DMS53 treated with DMSO at 0.1 percent for 48 hours (cell line): Measurements from ENCODE around the gene SPATA33.
"Not testable (repeated sequence)": the region's sequence is repeated elsewhere in the genome, so short reads cannot be mapped to it uniquely, and the experiment has no call there.

Experiments used
- DNase-seq: peaks from one replicate; lab custom pipeline; 2025; ENCODE audit not compliant: unreplicated experiment; lab: John Stamatoyannopoulos, UW

SPATA33 gene

DNA sequence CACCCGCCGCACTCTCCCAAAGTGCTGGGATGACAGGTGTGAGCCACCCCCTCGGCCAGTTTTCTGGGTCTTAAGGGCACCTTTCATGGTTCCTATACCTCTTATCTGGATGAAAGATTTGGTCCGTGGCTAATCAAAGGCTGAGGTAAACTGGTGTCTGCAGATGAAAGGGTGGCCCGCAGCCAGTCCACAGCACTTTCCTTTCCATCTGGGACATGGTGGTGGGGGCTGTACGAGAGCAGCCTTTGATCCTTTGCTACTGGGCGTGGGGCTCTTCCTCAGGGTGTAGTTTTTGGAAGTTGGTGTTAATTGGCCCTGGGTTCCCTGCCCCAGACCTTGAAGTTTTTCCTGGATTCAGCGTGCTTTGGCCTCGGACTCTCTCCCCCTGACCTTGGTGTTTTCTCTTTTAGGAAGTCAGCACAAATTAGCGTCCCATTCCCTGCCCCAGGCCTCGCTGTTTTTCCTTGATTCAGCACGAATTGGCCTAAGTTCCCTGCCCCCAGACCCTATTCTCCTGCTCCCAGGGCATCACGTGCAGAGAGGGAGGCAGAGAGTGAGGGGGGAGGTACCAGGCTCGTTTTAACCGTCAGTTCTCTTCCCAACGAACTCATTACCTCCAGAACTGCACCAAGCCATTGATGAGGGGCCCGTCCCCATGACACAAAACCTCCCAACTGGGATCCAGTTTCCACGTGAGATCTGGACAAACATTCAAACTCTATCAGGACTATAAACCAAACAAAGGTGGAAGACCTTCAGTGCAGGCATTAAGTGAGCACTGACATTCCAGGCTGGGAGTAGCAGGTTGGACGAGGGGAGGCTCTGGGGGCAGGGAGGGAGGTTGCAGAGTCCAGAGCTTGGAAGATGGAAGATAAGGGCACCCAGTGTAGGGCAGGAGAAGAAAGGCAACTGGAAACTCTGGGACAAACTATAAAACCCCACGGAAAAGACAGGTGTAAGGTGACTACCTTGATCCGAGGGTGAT is 32.6 kb upstream of the SPATA33 start:
- DNase-seq = no peak

GRCh38 chr16:89629827-89630610 is 27.6 kb upstream of the SPATA33 start:
- no peak for DNase-seq

- no peak for DNase-seq
Measured at GRCh38 chr16:89633064-89633631, 24.5 kb upstream of the SPATA33 start.

DNA sequence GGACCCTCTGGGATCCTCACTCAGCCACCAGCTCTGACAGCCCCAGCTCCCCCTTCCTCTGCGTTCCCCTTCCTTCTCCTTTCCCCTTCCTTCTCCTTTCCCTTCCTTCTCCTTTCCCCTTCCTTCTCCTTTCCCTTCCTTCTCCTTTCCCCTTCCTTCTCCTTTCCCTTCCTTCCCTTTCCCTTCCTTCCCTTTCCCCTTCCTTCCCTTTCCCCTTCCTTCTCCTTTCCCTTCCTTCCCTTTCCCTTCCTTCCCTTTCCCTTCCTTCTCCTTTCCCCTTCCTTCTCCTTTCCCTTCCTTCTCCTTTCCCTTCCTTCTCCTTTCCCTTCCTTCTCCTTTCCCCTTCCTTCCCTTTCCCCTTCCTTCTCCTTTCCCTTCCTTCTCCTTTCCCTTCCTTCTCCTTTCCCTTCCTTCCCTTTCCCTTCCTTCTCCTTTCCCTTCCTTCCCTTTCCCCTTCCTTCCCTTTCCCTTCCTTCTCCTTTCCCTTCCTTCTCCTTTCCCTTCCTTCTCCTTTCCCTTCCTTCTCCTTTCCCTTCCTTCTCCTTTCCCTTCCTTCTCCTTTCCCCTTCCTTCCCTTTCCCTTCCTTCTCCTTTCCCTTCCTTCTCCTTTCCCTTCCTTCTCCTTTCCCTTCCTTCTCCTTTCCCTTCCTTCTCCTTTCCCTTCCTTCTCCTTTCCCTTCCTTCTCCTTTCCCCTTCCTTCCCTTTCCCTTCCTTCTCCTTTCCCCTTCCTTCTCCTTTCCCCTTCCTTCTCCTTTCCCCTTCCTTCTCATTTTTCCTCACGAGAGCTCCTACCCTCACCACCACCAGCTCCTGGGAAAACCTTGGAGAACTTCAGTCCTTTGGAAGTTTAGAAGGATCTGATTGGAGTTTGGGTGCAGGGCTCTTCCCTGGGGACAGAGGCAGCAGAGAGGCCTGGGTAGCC is 22.9 kb upstream of the SPATA33 start:
- not testable (repeated sequence) for DNase-seq

DNA sequence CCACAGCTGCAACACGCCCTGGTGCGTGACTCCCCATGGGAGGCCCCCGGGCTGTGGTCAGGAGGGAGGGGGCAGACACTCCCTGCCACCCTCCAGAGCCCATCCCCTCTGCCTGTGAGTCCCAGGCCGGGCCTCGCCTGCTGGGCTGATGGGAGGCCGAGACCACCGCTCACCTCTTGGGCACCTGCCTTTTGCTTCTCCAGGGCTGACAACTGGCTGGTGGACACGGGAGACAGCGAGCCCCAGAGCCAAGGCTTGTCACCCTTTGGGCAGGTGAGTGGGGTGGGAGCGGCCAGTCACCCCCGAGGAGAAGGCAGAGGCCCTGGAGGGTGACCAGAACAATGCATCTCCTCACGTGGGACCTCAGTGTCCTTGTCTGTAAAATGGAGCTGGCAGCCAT is 21.0 kb upstream of the SPATA33 start:
- DNase-seq = no peak

DNA sequence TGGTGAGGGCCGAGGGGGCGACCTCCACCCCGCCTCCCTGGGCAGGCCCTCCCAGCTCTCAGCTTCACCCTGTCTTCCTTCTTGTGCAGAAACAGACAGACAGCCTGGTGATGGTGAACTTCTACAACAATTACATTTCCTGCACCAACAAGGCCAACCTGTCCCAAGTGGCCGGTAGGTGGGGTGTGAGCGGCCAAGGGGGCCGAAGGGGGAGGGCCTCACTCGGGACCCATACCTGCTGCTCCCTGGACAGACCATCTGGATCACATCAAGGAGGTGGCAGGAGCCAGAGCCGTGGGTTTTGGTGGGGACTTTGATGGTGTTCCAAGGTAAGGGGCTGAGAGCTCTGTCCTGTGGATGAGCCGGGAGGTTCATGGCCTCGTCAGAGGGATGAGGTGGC is 20.3 kb upstream of the SPATA33 start:
- no peak for DNase-seq

GRCh38 chr16:89638455-89638854 is 19.2 kb upstream of the SPATA33 start:
- no peak for DNase-seq

DNA sequence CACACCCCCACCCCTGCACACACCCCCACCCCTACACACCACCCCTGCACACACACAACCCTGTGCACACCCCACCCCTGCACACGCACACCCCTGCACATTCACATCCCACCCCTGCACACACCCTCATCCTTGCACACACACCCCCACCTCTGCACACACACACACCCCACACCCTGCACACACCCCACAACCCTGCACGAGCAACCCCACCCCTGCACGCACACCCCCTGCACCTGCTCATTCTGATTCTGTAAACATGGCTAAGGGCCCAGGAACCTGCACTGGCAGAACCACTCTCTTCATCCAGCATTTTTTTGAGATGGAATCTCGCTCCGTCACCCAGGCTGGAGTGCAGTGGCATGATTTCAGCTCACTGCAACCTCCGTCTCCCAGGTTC is 18.3 kb upstream of the SPATA33 start:
- DNase-seq = no peak

- DNase-seq = no peak
Measured at GRCh38 chr16:89641458-89642119, 16.0 kb upstream of the SPATA33 start.

DNA sequence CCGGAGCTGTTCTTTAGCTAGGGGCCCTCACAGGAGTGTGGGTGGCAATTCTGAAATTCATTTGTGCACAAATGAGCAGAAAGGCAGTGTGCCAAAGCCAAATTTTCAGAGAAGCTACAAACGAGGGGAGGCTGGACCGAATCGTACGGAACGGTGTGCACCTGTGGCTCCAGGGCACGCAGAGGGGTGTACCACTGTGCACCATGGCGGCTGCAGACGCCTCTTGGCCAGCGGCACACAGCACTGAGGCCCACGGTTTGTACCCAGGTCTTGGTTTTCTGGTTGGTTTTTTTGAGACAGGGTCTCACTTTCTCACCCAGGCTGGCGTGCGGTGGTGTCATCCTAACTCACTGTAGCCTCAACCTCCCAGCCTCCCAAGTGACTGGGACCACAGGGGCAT is 15.1 kb upstream of the SPATA33 start:
- DNase-seq = no peak

- no peak for DNase-seq
Measured at GRCh38 chr16:89643769-89644300, 13.8 kb upstream of the SPATA33 start.

GRCh38 chr16:89645122-89645521 is 12.5 kb upstream of the SPATA33 start:
- no peak for DNase-seq

GRCh38 chr16:89646270-89646669 is 11.4 kb upstream of the SPATA33 start:
- no peak for DNase-seq

GRCh38 chr16:89646906-89647305 is 10.7 kb upstream of the SPATA33 start:
- no peak for DNase-seq

GRCh38 chr16:89651584-89651983 is 6.1 kb upstream of the SPATA33 start:
- DNase-seq = no peak

- DNase-seq = no peak
Measured at GRCh38 chr16:89653656-89654295, 3.9 kb upstream of the SPATA33 start.

DNA sequence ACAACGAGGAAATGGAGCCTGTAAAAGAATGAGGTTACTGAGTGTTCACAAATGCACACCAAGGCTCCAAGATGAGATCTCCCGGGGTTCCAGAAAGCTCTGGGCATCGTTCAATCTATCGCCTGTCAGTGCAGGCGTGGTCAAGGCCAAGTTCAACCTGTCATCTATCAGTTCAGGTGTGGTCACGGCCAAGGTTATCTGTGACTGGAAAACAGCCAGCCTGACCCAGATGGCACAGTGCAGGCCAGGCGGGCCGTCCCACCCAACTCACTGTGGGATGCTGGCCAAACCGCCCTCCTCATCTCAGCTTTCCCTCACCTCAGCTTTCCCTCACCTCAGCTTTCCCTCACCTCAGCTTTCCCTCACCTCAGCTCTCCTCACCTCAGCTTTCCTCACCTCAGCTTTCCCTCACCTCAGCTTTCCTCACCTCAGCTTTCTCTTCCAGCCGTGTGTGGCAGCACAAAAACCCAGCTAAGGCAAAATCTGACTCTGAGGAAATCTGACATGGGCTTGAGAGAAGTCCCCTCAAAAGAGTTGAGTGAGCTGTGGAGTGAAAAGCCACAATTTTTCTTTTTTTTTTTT is 2.5 kb upstream of the SPATA33 start:
- DNase-seq = no peak

DNA sequence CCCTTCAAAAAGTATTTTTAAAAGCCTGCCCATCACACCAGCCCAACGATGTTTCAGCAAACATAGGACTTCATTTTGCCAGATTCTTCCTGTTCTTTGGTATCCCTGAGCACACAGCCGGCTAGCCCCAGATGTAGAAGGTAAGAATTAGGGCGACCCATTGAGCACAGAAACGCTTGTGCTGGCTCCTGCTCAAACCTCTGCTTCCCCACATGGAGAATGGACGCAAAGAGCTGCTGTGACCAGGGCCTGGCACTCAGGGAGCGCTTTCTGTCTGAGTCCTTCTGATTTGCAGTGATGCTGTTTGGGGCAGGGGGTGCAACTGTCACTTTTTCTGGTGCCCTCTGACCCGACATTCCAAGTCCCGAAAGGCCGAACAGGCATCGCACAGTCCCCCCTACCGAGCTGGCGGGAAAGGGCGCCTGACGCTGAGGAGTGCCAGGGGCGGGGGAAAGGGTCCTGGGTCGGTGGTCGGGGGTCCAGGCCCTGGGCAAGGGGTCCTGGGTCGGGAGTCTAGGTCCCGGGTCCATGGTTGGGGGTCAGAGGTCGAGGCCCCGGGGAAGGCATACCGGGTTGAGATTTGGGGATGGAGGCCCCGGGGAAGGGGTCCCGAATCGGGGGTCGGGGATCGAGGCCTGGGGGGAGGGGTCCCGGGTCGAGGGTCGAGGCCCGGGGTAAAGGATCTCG is 1.1 kb upstream of the SPATA33 start:
- DNase-seq = no peak
